Frontal cortex (tissue), 4 donors: ENCODE data around the gene ARGLU1. TPM values are rescaled to one million over a fixed set of nuclear protein-coding genes. Genes with fewer than 3 reads are reported as not detected.

Experiments used
- DNase-seq, 2 donors: peaks; one replicate each; pipeline ENCODE4 v3.0.0; 2012; ENCODE audit warnings: low spot score in 2 of 2
- FAIRE-seq: peaks from 2 replicates; lab custom pipeline; 2012; peaks lifted over from hg19 to GRCh38; lab: Jason Lieb, UNC
- total RNA-seq: library from RNA; depleted of rRNA; stranded (reverse); fragments of >200 nt; gene quantifications from one replicate; pipeline ENCODE4 v1.2.3, GENCODE V29; 2014
- donor health status: control.
- donor health status: control.
- donor health status: control.

ARGLU1 gene
- total RNA-seq, 1 donor from 2014 or later = 97.4 TPM

- FAIRE-seq (no peak), DNase-seq (no peak)
These were observed 16.6 kb downstream of the ARGLU1 start for GRCh38 chr13:106551350-106551749.

GRCh38 chr13:106550570-106551135, 17.3 kb downstream of the ARGLU1 start:
- FAIRE-seq (no peak), DNase-seq (no peak)

DNA sequence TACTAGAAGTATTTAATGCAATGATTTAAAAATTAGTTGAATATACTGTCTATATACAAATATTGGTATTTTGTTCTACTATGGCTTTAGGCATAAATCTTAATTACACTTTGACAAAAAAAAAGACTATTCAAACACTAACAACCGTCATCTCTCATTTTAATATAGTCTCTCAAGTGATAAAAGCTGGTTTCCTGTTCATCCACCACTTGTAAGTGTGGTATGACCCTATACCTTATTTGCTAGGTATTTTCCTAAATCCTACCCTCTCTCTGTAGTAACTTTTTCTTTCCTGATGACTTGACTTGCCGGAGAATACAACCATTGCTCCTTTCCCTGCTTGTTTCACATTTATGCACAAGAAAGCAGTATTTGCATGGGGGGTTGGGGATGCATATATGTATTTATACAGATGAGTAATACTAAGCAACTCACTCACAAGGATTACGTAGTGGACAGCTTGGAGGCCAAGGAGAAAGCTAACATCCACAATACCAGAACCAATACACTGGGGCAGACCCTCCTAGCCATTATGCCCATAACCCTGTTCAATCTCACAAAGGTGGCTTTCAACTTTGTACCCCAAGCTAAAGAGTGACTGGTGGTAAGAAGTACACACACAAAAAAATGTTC, 19.8 kb downstream of the ARGLU1 start:
- FAIRE-seq (no peak), DNase-seq (no peak)

GRCh38 chr13:106541826-106542225, 26.1 kb downstream of the ARGLU1 start:
- DNase-seq (no peak), FAIRE-seq (no peak)

GRCh38 chr13:106540613-106541012, 27.3 kb downstream of the ARGLU1 start:
- DNase-seq (no peak), FAIRE-seq (no peak)

DNA sequence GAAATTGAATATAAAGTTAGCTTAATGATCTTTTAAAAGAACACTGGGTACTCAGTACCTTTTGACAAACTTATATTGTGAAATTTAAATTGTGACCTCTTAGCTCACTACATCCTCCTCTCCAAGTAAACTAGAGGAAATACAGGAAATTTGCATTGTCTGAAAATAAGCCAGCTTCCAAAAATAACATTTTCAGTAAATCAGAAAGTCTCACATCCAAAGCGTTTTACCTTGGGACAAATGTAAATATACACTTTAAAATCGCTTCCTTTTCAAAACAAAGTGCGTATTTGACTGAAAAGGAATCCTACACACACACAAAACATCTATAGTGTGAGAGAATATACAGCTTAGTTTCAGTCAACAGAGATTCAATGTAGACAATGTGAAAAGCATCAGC, 30.4 kb downstream of the ARGLU1 start:
- DNase-seq (no peak), FAIRE-seq (no peak)

DNA sequence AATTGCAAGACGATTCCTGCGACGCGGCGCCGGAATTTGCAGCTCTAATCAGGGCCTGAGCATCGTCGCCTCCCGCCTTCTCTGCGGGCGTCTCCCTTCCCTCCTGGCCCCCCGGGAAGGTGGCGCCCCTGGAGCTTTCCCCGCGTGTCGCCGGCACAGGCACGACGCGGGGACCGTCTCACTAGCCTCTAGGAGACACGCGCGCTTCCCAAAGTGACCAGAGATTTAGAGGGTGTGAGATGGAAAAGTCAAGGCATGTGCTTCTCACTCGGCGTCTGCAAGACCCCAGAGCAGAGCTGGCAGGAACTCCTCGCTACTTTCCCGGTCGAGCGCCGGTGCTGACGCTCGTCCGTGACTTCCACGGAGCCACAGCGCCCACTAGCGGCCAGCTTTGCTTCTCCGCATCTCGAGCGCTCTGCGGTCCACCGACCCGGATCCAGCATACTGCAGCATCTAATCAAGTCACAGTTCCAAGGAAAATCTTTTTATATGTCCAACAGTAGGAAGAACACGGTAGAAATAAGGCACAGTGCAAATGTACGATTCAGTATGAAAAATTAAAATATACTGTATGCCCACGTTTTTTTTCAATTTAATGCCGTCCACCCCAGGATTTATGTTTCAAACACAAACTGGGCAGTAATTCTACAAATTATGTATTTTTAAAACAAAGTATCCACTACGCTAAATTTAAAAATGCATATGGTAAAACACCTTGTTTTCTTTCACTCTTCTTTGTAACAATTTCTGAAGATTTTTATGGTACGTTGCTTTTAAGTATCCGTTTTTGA, 31.5 kb downstream of the ARGLU1 start:
- FAIRE-seq = no peak
- DNase-seq = peak; percentile 75 to 76

DNA sequence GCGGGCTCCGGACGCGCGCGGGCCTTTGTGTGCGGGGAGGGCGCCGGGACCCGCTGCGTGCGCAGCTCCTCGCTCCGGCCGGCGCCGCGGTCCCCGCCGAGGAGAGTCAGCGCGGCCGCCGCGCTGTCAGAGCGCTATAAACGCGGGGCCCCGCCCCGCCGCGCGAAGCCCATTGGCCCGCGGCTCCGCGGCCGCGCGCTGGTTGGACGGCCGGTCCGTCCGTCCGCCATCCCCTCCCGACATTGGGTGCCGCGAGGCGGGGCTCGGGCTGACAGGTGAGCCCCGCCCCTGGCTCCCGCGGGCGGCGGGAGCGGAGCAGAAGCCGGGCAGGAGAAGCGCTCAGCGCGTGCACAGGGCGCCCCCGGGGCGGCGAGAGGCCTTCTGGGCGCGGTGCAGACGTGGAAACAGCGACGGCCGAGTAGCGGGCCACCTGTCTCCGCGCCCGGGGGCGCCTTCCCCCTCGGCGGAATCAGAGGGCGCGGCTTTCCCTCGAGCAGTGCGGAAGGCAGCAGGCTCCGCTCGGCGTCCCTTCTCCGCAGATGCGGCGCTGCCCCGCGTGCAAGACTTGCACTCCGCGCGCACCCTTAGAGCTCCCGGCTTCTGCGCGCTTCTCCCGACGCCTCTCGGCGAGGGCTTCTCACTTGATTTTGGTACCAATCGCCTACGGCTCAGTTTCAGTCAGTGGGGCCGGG, 32.2 kb downstream of the ARGLU1 start, which contains the start of gene EFNB2:
Gene EFNB2 (minus strand): TSS at position 111 of the 692 bp plus-strand sequence. CDS start 698 bp downstream, outside the sequence.
- peak; percentile 96 to 98 for DNase-seq
- no peak for FAIRE-seq

GRCh38 chr13:106534639-106535551, 33.0 kb downstream of the ARGLU1 start:
- no peak for FAIRE-seq
- peak; percentile 25 to 57 for DNase-seq

DNA sequence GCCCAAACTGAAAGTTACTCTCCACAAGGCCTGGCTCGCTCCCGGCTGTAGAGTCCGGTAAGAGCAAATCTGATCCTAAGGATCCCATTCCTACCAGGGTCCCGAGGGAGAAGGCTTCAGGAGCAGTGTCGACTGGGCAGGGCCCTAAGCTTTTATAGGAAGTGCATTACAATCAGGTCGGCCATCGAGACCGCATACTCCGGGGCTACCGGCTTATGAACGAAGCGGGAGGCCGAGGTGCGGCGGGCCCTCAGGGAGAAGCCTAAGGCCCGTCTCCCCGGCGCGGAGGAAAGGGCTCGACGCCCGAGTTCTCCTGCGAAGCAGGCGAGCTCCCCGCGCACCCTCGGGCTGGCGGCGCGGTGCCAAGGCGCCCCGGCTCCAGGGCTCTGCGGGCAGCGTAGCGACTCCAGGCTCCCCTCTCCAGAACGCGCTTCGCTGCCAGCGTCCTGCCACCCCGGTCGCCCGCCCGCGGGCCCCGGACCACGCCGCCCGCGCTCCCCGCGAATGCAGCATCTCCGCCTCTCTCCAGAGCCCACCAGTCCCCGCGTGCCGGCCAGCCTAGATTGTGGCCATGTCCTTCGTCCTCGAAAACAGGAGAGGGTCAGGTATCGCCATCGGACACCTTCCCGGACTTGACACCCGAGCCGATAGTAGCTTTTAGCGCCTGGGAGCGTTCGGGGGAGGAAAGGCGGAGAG, 33.8 kb downstream of the ARGLU1 start:
- DNase-seq = peak; percentile 29 to 54
- FAIRE-seq = no peak

GRCh38 chr13:106533101-106533942, 34.6 kb downstream of the ARGLU1 start:
- DNase-seq (peak; percentile 71 to 78), FAIRE-seq (no peak)

GRCh38 chr13:106532111-106532929, 35.6 kb downstream of the ARGLU1 start:
- no peak for FAIRE-seq
- DNase-seq = no peak

GRCh38 chr13:106530980-106531481, 36.9 kb downstream of the ARGLU1 start:
- FAIRE-seq (no peak), DNase-seq (no peak)

- DNase-seq = no peak
- no peak for FAIRE-seq
These were observed 37.6 kb downstream of the ARGLU1 start for GRCh38 chr13:106530171-106530851.

GRCh38 chr13:106529415-106530170, 38.3 kb downstream of the ARGLU1 start:
- no peak for DNase-seq
- FAIRE-seq = no peak
